HepG2 (cell line): ENCODE data around the gene SUN1.

Source experiments
- CREB1 ChIP-seq, 2 experiments: fragments of 450-650 bp in 1 of 2; IDR thresholded peaks; 2 replicates each; pipeline ENCODE4 v1.6.1; 2016 to 2017; ENCODE audit warnings: control low read depth in 1 of 2, mild to moderate bottlenecking in 1 of 2, missing compliant biosample characterization in 1 of 2, missing genetic modification characterization in 1 of 2
- CTCF ChIP-seq: sonication (generic); formaldehyde crosslinking; IDR thresholded peaks from 2 replicates; pipeline ENCODE4 v1.5.0; 2020; ENCODE audit warnings: mild to moderate bottlenecking, missing genetic modification reagents, moderate library complexity
- POLR2A ChIP-seq, 2 experiments: IDR thresholded peaks; 2 replicates each; pipeline ENCODE4 v1.6.1; 2011; ENCODE audit warnings: low read depth in 2 of 2, low read length in 2 of 2, mild to moderate bottlenecking in 1 of 2, moderate library complexity in 1 of 2; ENCODE audit not compliant: insufficient read depth in 1 of 2
- TAF1 ChIP-seq: sonication (generic); formaldehyde crosslinking; IDR thresholded peaks from 2 replicates; pipeline ENCODE4 v1.4.0; 2020; ENCODE audit warnings: missing genetic modification reagents
- TCF7L2 ChIP-seq: IDR thresholded peaks from 2 replicates; pipeline ENCODE4 v1.6.1; 2011; ENCODE audit warnings: mild to moderate bottlenecking, low read depth, low read length, moderate library complexity
- ZNF549 ChIP-seq: sonication (generic); formaldehyde crosslinking; IDR thresholded peaks from 2 replicates; pipeline ENCODE4 v1.5.0; 2020; ENCODE audit warnings: missing genetic modification reagents

- TF ChIP-seq TAF1 (no peak), ZNF549 (no peak), CTCF (CRISPR knock-in tag) (no peak), POLR2A (IDR thresholded peaks at IDR 0.05; ENCODE audit: insufficient read depth in 1 of 2, low read depth in 2 of 2, low read length in 2 of 2) (no peak), CREB1 (IDR thresholded peaks at IDR 0.05) (no peak), CREB1 (CRISPR knock-in tag; IDR thresholded peaks at IDR 0.05) (no peak), TCF7L2 (no peak)
Measured at GRCh38 chr7:785416-785815, 46.9 kb upstream of the SUN1 start.
